Smooth muscle cell of the brain vasculature (primary cell): ENCODE data around the gene CC2D2B.
"Not testable (repeated sequence)": the region's sequence is repeated elsewhere in the genome, so short reads cannot be mapped to it uniquely, and the experiment has no call there.

Experiments
- DNase-seq: peaks from one replicate; pipeline ENCODE4 v3.0.0-alpha.2; 2012; ENCODE audit warnings: low read depth, low spot score

CC2D2B gene

GRCh38 chr10:95907456-95908253 lies at the start of gene CC2D2B:
TSS of gene CC2D2B (plus strand) at chr10:95907975. CDS start at chr10:95911324, 3,349 bp downstream.
- peak; percentile 43 for DNase-seq

DNA sequence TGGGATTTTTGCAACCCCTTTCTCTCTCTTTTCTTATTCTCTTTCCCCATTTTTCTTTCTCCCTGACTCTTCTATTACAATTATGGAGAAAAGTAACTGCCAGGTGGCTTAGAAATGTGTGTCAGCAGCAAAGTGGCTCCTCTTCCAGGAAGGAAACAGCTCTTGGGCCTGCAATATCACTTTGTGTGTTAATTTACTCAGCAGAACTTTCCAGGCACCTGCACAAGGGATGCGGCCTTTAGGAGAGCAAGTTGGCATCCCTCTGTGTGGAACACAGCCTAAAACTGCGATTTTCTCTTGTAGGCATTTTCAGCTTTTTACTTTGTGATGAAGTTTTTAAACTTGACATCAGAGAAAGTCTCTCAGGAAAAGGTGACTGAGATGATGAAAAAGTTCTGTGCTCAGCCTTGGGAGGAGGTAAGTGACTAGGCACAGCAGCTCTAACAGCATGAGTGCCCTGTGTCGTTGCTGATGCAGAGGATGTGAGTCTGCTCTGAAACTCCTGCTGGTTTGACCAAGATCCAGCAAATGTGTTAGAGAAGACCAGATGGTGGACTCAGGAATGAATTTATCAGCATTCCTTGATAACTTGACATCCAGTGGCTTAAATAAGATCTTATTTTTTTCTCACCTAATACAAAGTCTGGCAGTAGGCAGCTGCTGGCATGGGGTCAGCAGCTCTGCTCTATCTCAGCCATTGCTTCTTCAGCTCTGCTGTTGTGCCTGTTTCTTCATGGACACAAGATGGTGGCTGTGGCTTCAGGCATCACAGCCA lies 47.4 kb upstream of the CC2D2B start:
- no peak for DNase-seq

DNA sequence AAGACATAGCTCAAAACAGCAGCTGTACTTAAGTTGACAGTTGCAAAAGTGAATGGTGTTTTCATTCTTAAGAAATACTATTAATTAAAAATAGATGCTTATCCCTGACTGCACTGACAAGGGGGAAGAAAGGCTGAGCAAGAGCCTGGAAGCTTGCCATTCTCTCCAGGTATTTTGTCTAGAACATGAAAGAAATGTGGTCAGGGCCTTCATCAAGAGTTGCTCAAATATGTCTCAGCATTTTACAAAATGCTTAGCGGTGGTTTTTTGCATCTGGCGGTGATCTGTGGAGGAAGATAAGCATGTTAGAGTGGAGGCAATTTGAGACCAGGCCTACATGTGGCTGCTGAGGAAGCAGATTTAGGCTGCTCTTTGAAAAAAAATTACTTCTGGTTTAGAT lies 46.4 kb upstream of the CC2D2B start:
- no peak for DNase-seq

GRCh38 chr10:95864906-95865813 lies 42.6 kb upstream of the CC2D2B start:
- peak; percentile 39 for DNase-seq

DNA sequence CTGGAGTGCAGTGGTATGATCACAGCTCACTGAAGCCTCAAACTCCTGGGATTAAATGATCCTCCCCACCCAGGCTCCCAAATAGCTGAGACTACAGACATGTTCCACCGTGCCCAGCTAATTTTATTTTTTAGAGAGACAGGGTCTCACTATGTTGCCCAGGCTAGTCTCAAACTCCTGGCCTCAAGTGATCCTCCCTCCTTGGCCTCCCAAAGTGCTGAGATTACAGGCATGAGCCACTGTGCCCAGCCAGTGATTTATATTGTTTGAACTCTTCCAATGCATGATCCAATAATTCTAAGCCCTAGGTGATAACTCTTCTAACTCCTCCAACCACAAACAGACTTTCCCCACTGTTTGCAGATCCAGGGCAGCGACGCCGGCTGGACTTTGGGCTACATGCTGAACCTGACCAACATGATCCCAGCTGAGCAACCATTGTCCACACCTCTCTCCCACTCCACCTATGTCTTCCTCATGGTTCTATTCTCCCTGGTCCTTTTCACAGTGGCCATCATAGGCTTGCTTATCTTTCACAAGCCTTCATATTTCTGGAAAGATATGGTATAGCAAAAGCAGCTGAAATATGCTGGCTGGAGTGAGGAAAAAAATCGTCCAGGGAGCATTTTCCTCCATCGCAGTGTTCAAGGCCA lies 41.8 kb upstream of the CC2D2B start:
- no peak for DNase-seq

- no peak for DNase-seq
Measured at GRCh38 chr10:95866467-95866842, 41.3 kb upstream of the CC2D2B start.

DNA sequence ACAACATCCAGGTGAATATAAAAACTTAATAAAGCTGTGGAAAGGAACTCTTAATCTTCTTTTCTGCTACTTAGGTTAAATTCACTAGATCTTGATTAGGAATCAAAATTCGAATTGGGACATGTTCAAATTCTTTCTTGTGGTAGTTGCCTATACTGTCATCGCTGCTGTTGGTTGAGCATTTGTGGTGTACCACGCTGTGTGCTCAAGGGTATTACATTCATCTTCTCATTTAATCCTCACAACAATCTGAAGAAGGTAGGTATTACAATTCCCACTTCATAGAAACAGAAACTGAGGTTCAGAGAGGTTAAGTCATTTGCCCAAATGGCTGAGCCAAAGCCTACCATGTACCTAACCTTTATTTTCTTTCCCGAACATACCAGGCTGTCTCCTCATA lies 39.9 kb upstream of the CC2D2B start:
- no peak for DNase-seq

GRCh38 chr10:95872158-95872711 lies 35.5 kb upstream of the CC2D2B start:
- DNase-seq, result no peak

GRCh38 chr10:95873139-95873538 lies 34.6 kb upstream of the CC2D2B start:
- no peak for DNase-seq

DNA sequence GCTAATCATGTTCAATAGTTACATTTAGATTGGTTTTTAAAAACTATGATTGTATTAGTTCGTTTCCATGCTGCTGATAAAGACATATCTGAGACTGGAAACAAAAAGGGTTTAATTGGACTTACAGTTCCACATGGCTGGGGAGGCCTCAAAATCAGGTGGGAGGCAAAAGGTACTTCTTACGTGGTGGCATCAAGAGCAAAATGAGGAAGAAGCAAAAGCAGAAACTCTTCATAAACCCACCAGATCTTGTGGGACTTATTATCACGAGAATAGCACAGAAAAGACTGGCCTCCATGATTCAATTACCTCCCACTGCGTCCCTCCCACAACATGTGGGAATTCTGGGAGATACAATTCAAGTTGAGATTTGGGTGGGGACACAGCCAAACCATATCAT lies 34.1 kb upstream of the CC2D2B start:
- DNase-seq, result no peak

DNA sequence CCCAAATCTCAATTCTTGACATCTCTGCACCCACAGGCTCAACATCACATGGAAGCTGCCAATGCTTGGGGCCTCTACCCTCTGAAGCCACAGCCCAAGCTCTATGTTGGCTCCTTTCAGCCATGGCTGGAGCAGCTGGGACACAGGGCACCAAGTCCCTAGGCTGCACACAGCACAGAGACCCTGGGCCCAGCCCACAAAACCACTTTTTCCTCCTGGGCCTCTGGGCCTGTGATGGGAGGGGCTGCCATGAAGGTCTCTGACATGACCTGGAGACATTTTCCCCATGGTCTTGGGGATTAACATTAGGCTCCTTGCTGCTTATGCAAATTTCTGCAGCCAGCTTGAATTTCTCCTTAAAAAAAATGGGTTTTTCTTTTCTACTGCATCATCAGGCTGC lies 33.0 kb upstream of the CC2D2B start:
- not testable (repeated sequence) for DNase-seq

DNA sequence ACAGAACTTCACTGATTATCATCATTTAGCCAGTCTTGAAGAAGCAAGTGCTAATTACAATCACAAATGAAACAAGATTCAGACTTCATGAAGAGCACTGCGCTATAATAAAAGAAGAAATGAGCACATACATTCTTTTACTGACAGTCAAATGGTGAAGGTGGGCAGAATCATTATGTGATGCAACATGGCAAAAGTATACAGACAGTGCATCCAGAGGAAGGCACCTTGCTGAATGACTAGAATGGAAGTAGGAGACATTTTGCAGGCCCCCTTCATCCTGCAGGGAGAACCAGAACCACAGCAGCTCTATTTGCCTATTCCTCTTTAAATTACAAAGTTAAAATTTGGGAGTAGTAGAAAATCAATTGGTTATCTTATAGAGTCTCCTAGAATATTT lies 31.0 kb upstream of the CC2D2B start:
- no peak for DNase-seq

GRCh38 chr10:95877881-95878280 lies 29.9 kb upstream of the CC2D2B start:
- DNase-seq, result no peak

GRCh38 chr10:95880704-95881103 lies 27.1 kb upstream of the CC2D2B start:
- DNase-seq, result no peak

DNA sequence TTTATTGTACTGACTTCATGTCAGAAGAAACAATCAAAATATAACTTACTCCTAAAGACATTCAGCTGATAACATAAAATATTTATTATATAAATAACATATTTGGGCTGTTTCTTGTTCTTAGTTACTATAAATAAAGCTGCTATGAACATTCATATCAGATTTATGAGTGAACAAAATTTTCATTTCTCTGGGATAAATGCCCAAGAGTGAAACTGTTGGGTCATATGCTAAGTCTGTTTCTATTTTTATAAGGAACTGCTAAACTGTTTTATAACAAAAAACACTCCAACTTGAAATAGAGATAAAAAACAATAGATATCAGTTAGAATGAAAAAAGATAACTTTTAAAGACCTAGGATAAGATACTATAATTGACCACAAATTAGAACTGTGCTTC lies 26.5 kb upstream of the CC2D2B start:
- no peak for DNase-seq

- DNase-seq, result no peak
Measured at GRCh38 chr10:95889830-95890229, 17.9 kb upstream of the CC2D2B start.

DNA sequence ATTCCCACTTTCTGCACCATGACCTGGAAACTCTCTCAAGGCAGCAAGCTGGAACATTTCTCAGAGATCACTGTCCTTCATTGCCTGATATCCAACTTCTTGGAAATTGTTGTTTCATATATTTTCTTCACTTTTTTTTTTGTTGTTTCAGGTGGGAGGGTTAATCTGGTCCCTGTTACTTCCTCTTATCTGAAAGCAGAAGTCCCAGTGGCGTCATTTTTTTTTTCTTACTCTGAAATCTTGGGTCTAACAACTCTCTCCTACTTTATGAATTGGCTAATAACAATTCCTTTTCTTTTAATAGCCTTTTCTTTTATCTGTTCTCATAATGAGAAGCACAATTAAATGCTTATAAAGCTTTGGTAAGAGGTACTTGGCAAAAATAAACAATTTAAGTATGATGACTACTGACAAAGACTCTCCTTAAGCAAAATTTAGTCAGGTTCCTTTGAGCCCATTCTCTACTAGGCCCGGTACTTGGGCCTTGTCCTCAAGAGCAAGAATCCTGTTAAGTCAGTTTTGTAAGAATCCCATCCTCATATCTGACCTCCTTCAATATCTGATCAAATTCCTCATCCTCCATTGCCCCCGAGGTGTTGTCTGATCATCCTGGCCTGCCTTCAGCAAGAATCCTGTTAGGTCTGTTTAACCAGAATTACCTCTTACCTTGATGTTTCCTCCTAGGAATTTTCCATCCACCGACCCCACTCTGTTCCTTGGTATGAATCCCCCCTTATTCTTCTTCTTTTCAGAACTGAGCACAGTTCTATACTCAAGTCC lies 11.5 kb upstream of the CC2D2B start:
- no peak for DNase-seq

DNA sequence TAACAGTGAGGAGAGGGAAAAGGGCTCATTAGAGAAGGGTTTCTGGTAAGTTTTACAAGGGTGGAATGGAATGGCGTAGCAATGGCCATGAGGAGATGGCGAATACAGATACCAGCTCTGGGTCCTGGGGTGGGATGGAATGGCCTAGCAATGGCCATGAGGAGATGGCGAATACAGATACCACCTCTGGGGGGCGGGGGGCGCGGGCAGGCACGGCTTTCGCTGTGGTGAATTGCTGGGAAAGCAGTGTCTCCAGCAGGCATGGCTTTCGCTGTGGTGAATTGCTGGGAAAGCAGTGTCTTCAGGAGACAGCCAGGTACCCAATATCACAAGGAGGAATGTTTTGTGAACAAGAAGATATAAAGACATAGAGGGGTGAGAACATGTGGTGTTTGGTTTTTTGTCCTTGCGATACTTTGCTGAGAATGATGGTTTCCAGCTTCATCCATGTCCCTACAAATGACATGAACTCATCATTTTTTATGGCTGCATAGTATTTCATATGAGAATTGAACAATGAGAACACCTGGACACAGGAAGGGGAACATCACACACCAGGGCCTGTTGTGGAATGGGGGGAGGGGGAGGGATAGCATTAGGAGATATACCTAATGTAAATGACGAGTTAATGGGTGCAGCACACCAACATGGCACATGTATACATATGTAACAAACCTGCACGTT lies 1.7 kb upstream of the CC2D2B start:
- DNase-seq, result not testable (repeated sequence)

- peak; percentile 29 for DNase-seq
Measured at GRCh38 chr10:95906677-95907455, 909 bp upstream of the CC2D2B start.
